Activated T-helper 17 cell treated with anti-CD3 and anti-CD28 coated beads, Interleukin-2, amount 50 U/mL, for 72 hours (primary cell): ENCODE measurements around the gene TMBIM4. TPM values are rescaled to one million over a fixed set of nuclear protein-coding genes. Genes with fewer than 3 reads are reported as not detected.

Source experiments
- ATAC-seq: fragments of 150-1000 bp; cut with Tn5 transposase; replicated peaks from 2 replicates; pipeline ENCODE4 v1.10.0; 2021; ENCODE audit warnings: mild to moderate bottlenecking, moderate library complexity
- H3K27ac Mint-ChIP-seq: one replicate; pipeline ENCODE4 v1.8.0; 2022; ENCODE audit warnings: mixed read lengths
- H3K27me3 Mint-ChIP-seq: one replicate; pipeline ENCODE4 v1.8.0; 2022; ENCODE audit warnings: mixed read lengths
- H3K36me3 Mint-ChIP-seq: one replicate; pipeline ENCODE4 v1.8.0; 2022; ENCODE audit warnings: low read depth, mild to moderate bottlenecking, mixed read lengths
- H3K4me1 Mint-ChIP-seq: one replicate; pipeline ENCODE4 v1.8.0; 2022; ENCODE audit warnings: mixed read lengths
- H3K4me3 Mint-ChIP-seq: one replicate; pipeline ENCODE4 v1.8.0; 2022; ENCODE audit warnings: mild to moderate bottlenecking, mixed read lengths
- H3K9me3 Mint-ChIP-seq: one replicate; pipeline ENCODE4 v1.8.0; 2022; ENCODE audit warnings: mixed read lengths
- total RNA-seq, 2 donors: library from RNA; stranded (reverse); gene quantifications; one replicate each; pipeline ENCODE4 v1.2.3, GENCODE V29; 2022

The TMBIM4 gene
- total RNA-seq, 2 donors from 2014 or later: 41.5 to 48.9 TPM

DNA sequence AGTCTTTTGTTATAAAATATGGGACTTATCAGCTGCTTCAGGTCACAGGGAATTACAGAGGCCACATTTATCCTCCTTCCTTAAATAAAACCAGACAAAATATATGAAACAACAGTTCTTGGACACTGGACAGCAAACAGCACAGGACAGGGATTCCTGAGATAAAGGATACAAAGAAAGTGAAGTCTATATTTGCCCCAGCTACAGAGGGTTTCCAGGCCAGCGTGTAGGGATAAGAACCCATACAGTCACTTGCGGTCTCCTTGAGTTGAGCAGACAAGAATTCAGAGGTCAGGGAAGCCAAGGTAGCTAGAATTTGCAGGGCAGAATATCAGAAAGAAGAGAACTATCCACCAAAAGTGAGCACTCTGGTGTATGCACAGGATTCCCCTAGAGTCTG, 30.5 kb downstream of the TMBIM4 start:
- Mint-ChIP-seq H3K4me3 (no peak overlapping the region), H3K36me3 (peaks cover 80% of the 10 kb centered on the region), H3K4me1 (no peaks in the 10 kb centered on the region), H3K27ac (no peak overlapping the region), H3K27me3 (no peaks in the 10 kb centered on the region), H3K9me3 (peaks cover 5% of the 10 kb centered on the region)
- no peak for ATAC-seq

DNA sequence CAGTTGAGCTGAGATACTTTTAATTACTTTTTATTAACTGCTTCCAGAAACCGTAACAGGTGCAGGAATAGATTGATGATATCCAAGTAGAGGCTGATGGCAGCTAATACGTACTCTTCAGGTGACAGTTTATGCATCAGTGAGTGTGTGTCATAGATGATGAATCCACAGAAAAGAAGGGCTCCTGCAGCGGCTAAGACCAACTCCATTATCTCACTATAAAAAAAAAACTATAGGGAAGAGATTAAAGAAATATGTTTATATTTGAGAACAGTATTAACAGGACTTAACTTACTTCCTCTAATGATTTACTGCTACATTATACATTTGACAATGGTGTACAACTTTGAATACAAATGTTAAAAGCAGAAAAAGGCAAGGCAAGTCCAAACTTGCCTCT, 31.9 kb downstream of the TMBIM4 start:
- Mint-ChIP-seq H3K4me1 (no peaks in the 10 kb centered on the region), H3K9me3 (peaks cover 5% of the 10 kb centered on the region), H3K27me3 (no peaks in the 10 kb centered on the region), H3K4me3 (no peak overlapping the region), H3K36me3 (peaks cover 72% of the 10 kb centered on the region), H3K27ac (no peak overlapping the region)
- ATAC-seq: no peak

DNA sequence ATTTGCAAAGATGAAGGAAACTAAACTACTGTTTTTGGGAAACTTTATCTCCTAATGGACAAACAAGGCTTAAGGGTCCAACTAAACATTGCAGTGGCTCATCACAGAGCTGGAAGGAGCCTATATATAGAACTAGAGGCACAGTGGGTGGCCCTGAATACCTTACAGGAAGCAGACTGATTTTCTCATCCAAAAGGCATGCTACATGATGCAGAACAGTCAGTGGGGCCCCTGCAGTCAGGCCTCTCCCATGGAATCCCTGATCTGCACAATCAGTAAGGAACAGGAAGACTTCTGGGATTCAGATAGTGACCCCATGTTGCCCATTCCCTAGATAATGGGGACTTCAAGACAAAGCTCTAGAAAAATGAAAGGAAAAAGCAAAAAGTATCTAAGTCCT, 37.4 kb downstream of the TMBIM4 start:
- peaks cover 60% of the 10 kb centered on the region for H3K36me3 Mint-ChIP-seq
- H3K4me3 Mint-ChIP-seq: peak overlapping the region; percentile 95
- H3K4me1 Mint-ChIP-seq: peaks cover 16% of the 10 kb centered on the region
- no peaks in the 10 kb centered on the region for H3K9me3 Mint-ChIP-seq
- ATAC-seq: no peak
- no peak overlapping the region for H3K27ac Mint-ChIP-seq
- H3K27me3 Mint-ChIP-seq: no peaks in the 10 kb centered on the region

DNA sequence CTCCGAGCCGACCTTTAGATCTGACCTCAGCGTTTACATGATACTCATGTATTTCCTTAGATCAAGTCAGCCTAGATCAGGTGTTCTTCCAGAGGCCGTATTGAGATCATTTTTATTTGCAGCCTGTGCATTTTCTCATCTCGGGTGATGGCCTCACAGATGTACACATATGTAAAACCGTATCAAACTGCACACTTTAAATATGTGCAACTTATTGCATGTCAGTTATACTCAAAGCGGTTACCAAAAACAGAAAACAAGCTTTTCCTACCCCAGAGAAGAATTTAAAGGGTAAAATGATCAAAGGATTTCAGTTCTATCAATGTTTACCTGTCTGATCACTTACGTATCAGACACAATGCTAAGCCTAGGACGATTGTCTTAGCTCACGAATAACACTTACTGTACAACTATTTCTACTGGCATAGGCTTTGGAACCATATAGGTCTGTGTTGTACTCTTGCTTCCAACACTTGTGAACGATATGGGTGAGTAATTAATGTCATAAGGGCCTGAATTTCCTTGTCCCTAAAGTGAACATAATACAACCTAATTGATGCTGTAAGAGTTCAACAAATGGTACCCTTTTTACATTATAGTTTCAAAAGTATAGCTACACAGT, 38.6 kb downstream of the TMBIM4 start:
- Mint-ChIP-seq H3K27ac (peak overlapping the region; percentile 98), H3K4me1 (peaks cover 16% of the 10 kb centered on the region), H3K9me3 (no peaks in the 10 kb centered on the region), H3K36me3 (peaks cover 60% of the 10 kb centered on the region), H3K4me3 (peak overlapping the region; percentile 95), H3K27me3 (no peaks in the 10 kb centered on the region)
- ATAC-seq: peak; percentile 83

DNA sequence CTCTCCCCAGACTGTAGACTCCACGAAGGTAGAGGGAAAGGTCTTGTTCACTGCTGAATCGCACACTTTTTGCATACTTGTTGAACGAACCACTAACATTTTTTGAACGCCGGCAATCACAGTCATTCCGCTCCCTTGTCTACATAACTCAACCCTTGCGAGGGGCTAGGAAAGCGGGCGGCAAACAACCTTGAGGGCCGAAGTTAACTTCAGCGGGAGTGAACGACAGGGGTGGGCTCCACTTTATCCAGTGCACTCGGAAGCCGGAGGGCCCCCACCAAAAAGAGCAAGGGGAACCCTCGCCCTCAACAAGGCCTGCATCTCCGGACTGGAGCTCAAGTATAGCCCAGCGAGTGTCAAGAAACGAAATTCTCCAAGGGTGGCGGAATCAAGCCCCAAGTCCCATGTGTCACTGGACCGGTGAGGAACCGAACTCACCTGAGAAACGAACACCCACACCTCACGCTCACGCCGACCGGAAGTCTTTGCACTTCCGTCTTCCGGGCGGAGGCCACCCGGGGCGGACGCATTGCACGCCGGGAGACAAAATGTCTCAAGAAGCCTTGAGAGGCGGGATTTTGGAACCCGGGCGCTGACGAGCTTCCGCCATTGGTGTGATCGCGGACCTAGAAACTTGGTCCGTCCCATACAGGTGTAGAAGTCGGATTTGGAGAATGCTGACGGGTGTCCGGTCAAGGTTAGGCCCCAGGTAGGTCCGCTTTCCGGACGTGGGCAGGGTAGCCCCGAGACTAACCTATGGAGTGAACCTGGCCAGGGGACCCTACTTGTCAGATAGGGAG, 39.3 kb downstream of the TMBIM4 start, which contains the start of gene LLPH:
Gene LLPH, minus strand, starts transcription at position 484 of the 800 bp plus-strand sequence. CDS start 1,644 bp downstream, outside the sequence.
- Mint-ChIP-seq H3K36me3 (peaks cover 65% of the 10 kb centered on the region), H3K4me3 (peak within 1 kb of the TSS; percentile 95), H3K27me3 (no peaks in the 10 kb centered on the region), H3K27ac (peak within 1 kb of the TSS; percentile 98), H3K4me1 (peaks cover 19% of the 10 kb centered on the region), H3K9me3 (no peaks in the 10 kb centered on the region)
- ATAC-seq: peak; percentile 97

DNA sequence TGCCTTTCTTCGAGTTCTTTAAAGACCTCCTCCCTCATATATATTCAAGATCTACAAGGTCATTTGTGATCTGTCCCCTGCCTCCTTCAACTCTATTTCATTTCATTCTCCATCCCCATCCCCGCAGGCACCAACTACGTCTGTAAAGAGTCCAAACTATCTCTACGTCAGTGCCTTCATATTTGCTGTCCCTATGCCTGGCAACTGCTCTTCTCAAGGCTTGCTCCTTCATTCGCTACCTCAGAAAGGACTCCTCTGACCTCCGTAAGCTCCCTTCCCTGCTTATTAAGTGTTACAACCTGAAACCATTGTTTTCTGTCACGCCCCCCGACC, 39.9 kb downstream of the TMBIM4 start:
- Mint-ChIP-seq H3K4me3 (peak overlapping the region; percentile 95), H3K27ac (peak overlapping the region; percentile 98), H3K36me3 (peaks cover 70% of the 10 kb centered on the region)

DNA sequence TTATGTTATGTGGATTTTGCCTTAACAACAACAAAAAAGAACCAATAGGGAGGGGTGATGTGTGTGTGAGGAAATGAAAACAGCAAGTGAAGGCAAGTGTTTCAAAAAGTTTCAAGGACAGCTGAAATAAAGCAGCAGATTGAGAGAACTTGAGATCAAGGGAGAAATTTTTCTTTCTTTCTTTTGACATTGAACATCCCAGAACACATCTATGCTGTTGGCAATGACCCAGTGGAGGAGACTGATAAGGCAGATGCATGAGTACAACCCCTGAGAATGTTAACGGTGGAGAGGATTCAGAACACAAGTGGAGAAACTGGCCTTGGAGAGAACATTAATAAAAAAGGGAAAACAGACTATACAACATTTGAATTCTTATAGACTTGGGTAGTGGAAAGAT, 42.1 kb downstream of the TMBIM4 start:
- peaks cover 30% of the 10 kb centered on the region for H3K4me1 Mint-ChIP-seq
- no peaks in the 10 kb centered on the region for H3K27me3 Mint-ChIP-seq
- peak overlapping the region; percentile 95 for H3K4me3 Mint-ChIP-seq
- no peaks in the 10 kb centered on the region for H3K9me3 Mint-ChIP-seq
- no peak for ATAC-seq
- peaks cover 86% of the 10 kb centered on the region for H3K36me3 Mint-ChIP-seq
- no peak overlapping the region for H3K27ac Mint-ChIP-seq

More for the DNA sequence above, 39.9 kb downstream of the TMBIM4 start:
- no peaks in the 10 kb centered on the region for H3K9me3 Mint-ChIP-seq
- H3K27me3 Mint-ChIP-seq: no peaks in the 10 kb centered on the region
- peaks cover 24% of the 10 kb centered on the region for H3K4me1 Mint-ChIP-seq
- no peak for ATAC-seq

DNA sequence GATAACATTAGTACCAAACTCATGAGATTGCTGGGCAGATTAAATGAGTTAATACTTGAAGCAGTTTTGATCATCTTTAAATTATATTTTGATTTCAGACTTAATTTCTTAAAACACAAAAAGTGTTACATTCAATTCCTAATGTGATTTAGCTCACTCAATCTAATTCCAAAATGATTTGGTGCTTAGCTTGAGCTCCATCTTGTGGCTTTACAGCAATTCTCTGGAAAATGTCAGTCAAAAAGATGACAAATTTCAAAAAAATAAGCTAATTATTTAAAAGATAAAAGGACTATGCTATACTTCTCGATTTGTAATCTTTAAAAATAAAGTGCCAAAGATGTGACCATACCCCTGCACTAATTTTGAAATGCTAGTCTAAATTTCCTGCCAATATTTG, 49.3 kb downstream of the TMBIM4 start:
- H3K4me3 Mint-ChIP-seq: no peak overlapping the region
- peaks cover 11% of the 10 kb centered on the region for H3K4me1 Mint-ChIP-seq
- H3K27ac Mint-ChIP-seq: no peak overlapping the region
- no peaks in the 10 kb centered on the region for H3K27me3 Mint-ChIP-seq
- ATAC-seq: no peak
- H3K36me3 Mint-ChIP-seq: peaks cover 62% of the 10 kb centered on the region
- no peaks in the 10 kb centered on the region for H3K9me3 Mint-ChIP-seq

DNA sequence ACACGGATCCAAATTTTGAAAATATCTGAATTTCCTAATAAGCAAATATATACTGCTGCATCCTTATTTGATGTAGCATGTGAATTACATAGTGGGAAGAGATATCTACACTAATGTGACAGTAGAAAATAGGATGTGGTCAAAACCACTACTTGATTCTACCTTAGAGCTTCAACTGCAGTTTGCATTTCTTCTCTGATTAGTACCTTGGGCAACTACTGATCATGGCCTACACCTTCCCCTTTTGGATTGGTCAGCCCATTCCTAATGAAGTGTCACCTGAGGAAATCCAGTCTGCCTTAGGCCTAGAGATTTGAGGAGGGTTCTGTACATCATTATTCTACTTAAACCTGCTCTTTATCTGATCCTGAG, 49.9 kb downstream of the TMBIM4 start:
- Mint-ChIP-seq H3K27ac (no peak overlapping the region), H3K4me3 (no peak overlapping the region), H3K27me3 (no peaks in the 10 kb centered on the region), H3K36me3 (peaks cover 56% of the 10 kb centered on the region), H3K4me1 (peaks cover 5% of the 10 kb centered on the region), H3K9me3 (no peaks in the 10 kb centered on the region)
- ATAC-seq: no peak

DNA sequence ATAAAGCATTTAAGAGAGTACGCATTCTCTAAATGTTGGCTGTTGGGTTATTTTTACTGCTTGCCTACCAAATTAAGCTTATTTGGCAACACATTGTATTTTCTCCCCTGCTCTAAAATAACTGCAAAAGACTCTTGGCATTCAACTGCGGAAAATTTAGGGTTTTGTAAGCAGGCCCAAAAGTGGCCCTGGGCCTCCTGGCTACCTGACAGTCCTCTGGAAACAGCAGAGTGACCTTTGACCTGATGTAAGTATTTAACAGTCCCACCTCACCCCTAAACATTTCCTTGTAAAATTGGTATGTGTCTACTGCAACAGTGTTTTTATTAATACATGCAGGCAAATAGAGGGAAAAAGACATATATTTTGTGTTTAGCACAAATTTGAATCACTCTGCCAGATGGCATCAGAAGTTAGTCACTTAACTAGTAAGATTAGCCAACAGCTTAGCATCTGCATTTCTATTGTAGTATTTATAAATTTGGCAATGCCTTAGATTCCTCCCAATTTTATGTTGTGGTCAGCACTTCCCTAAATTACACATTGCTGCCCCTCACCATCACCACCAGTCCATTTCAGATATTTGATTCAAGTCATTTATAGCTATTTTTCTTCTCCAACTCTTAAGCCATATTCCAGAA, 50.4 kb downstream of the TMBIM4 start:
- no peaks in the 10 kb centered on the region for H3K27me3 Mint-ChIP-seq
- no peak overlapping the region for H3K27ac Mint-ChIP-seq
- ATAC-seq: no peak
- no peak overlapping the region for H3K4me3 Mint-ChIP-seq
- H3K36me3 Mint-ChIP-seq: peaks cover 50% of the 10 kb centered on the region
- H3K4me1 Mint-ChIP-seq: no peaks in the 10 kb centered on the region
- H3K9me3 Mint-ChIP-seq: no peaks in the 10 kb centered on the region

DNA sequence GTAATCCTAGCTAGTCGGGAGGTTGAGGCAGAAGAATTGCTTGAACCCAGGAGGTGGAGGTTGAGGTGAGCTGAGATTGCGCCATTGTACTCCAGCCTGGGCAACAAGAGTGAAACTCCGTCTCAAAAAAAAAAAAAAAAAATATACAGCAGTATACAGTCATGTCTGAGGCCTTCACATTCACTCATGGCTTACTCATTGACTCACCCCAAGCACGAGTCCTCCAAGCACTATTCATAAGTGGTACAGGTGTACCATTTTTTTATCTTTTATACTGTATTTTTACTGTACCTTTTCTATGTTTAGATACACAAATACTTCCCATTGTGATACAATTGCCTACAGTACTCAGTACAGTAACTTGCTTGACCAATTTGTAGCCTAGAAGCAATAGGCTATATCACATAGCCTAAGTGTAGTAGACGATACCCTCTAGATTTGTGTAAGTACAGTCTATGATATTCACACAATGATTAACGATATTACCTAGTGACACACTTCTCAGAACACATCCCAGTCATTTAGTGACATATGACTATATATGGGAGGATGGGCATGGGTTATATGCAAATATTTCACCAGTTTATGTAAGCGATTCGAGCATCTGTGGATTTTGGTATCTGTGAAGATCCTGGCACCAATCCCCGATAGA, 51.4 kb downstream of the TMBIM4 start:
- Mint-ChIP-seq H3K4me1 (no peaks in the 10 kb centered on the region), H3K27ac (no peak overlapping the region), H3K9me3 (no peaks in the 10 kb centered on the region), H3K36me3 (peaks cover 41% of the 10 kb centered on the region), H3K4me3 (no peak overlapping the region), H3K27me3 (no peaks in the 10 kb centered on the region)
- peak; percentile 88 for ATAC-seq

DNA sequence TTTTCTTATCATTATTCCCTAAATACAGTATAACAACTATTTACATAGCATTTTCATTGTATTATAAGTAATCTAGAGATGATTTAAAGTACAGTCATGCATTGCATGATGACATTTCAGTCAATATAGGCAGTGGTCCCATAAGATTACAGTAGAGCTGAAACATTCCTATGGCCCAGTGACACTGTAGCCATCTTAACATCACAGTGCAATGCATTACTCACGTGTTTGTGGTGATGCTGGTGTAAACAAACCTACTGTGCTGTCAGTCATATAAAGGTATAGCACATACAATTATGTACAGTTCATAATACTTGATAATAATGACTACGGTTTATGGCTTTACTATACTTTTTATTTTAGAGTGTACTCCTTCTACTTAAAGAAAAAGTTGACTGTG, 52.6 kb downstream of the TMBIM4 start:
- Mint-ChIP-seq H3K9me3 (no peaks in the 10 kb centered on the region), H3K4me3 (no peak overlapping the region), H3K27ac (no peak overlapping the region), H3K27me3 (no peaks in the 10 kb centered on the region), H3K36me3 (peaks cover 29% of the 10 kb centered on the region), H3K4me1 (no peaks in the 10 kb centered on the region)
- no peak for ATAC-seq

DNA sequence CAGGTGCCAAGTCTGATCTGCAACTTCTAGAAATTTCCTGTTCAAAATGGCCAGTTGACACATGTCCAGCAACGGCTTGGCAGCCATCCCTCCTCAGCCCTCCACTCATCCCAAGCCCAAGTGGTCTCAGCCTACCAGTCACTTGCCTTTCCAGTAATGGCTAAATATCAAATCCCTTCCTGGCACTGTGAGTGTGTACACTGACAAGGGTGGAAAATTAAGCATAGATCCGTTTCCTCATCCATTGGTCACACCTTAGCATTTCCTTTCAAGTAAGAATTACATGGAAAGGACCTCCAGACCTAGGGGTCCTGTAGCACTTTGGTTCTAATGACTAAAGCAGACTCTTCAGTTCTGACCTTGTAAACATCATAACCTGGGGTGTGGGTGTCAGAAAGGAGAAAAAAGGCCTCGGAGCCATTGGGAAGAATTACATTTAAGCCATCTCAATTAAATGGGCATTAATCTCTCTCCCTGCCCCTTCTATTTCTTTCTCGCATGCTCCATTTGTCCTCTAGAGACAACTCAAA, 54.7 kb downstream of the TMBIM4 start:
- no peak for ATAC-seq
- Mint-ChIP-seq H3K27ac (no peak overlapping the region), H3K4me1 (no peaks in the 10 kb centered on the region), H3K27me3 (no peaks in the 10 kb centered on the region), H3K36me3 (peaks cover 10% of the 10 kb centered on the region), H3K4me3 (no peak overlapping the region), H3K9me3 (no peaks in the 10 kb centered on the region)

DNA sequence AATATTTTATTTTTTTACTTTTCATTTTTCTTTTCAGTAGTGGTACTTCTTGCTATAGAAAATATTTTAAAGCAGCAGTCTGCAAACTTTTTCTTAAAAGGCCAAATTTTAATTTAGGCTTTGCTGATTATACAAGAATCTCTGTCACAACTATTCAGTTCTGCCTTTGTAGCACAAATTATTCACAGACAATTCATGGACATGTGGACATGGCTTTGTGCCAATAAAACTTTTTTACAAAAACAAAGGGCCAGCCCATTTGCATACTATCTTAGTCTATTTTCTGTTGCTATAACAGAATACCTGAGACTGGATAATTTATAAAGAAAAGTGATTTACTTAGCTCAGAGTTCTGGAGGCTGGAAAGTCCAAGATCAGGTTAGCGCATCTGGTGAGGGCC, 56.3 kb downstream of the TMBIM4 start:
- Mint-ChIP-seq H3K4me3 (no peak overlapping the region), H3K27ac (no peak overlapping the region), H3K4me1 (no peaks in the 10 kb centered on the region), H3K9me3 (no peaks in the 10 kb centered on the region), H3K36me3 (no peaks in the 10 kb centered on the region), H3K27me3 (no peaks in the 10 kb centered on the region)
- ATAC-seq: no peak
